Prostate gland (tissue), 2 donors: ENCODE results near the gene FAM174A. TPM values are rescaled to one million over a fixed set of nuclear protein-coding genes. Genes with fewer than 3 reads are reported as not detected.

ENCODE experiments used
- DNase-seq: peaks from one replicate; pipeline ENCODE4 v3.0.0-alpha.2; 2019; ENCODE audit warnings: low spot score
- H3K27ac ChIP-seq, 2 donors: fragments of 200-600 bp; sonication (generic); 2 replicates each; pipeline ENCODE4 v1.5.1; 2017 to 2019
- H3K27me3 ChIP-seq: fragments of 200-600 bp; sonication (generic); replicated peaks from 2 replicates; pipeline ENCODE4 v1.5.1; 2019; ENCODE audit not compliant: insufficient read depth
- H3K36me3 ChIP-seq, 2 donors: fragments of 200-600 bp; sonication (generic); 1 replicate in 1 of 2; 2 replicates in 1 of 2; pipeline versions ENCODE4 v1.5.1 to v1.8.1; 2017 to 2019
- H3K4me1 ChIP-seq: fragments of 200-600 bp; sonication (generic); replicated peaks from 2 replicates; pipeline ENCODE4 v1.5.1; 2019
- H3K4me3 ChIP-seq, 2 donors: fragments of 200-600 bp; sonication (generic); 2 replicates each; pipeline ENCODE4 v1.5.1; 2017 to 2019
- H3K9me3 ChIP-seq: fragments of 200-600 bp; sonication (generic); 2 replicates; pipeline ENCODE4 v1.5.1; 2017
- POLR2A ChIP-seq: fragments of 450-650 bp; IDR thresholded peaks from one replicate; pipeline ENCODE4 v1.6.1; 2016; ENCODE audit warnings: antibody characterized with exemption, mild to moderate bottlenecking
- POLR2AphosphoS5 ChIP-seq: sonication (generic); formaldehyde crosslinking; IDR thresholded peaks from one replicate; pipeline ENCODE4 v1.6.1; 2017; ENCODE audit warnings: antibody characterized with exemption
- WGBS: methylation state at CpG from one replicate; pipeline ENCODE4 v1.1.5; 2018; 5-methylcytosine and 5-hydroxymethylcytosine counted together
- intact Hi-C: fragments of 100-400 bp; cut with DNase I; formaldehyde crosslinking; loops from one replicate; pipeline ENCODE4 v1.14.2; 2022
- total RNA-seq, 2 donors: library from RNA; depleted of rRNA; stranded (reverse); fragments of >200 nt; gene quantifications; one replicate each; pipeline ENCODE4 v1.1.0, GENCODE V29; 2016
- TF ChIP-seq, protein P1 (sequence below), 4 experiments: fragments of 200-600 bp in 2 of 4; fragments of 450-650 bp in 2 of 4; sonication (generic) in 2 of 4; IDR thresholded peaks; 1 replicate in 3 of 4; 2 replicates in 1 of 4; pipeline ENCODE4 v1.5.1; 2016 to 2019; ENCODE audit warnings: antibody characterized with exemption in 4 of 4, mild to moderate bottlenecking in 2 of 4, moderate library complexity in 2 of 4

Gene FAM174A
- total RNA-seq = 10 to 100 TPM; 41.6 to 74.5 TPM

DNA sequence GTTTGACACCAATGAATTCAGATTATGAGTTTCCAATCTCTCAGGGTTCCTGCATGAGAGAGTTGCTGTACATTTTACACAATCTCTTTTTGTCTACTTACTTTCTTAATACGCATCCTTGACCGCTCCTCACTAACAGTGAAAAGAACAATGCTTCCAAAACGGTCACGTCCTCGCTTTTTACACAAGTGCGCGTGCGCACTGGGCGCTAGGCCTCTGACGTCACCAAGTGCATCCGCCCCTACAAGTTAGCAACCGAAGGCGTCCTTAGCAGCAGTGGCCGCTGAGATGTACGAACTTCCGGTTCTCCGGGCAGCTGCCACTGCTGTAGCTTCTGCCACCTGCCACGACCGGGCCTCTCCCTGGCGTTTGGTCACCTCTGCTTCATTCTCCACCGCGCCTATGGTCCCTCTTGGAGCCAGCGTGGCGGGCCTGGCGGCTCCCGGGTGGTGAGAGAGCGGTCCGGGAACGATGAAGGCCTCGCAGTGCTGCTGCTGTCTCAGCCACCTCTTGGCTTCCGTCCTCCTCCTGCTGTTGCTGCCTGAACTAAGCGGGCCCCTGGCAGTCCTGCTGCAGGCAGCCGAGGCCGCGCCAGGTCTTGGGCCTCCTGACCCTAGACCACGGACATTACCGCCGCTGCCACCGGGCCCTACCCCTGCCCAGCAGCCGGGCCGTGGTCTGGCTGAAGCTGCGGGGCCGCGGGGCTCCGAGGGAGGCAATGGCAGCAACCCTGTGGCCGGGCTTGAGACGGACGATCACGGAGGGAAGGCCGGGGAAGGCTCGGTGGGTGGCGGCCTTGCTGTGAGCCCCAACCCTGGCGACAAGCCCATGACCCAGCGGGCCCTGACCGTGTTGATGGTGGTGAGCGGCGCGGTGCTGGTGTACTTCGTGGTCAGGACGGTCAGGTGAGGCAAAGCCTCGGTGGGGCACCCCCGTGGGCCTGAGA lies at the start of gene FAM174A:
FAM174A (plus strand) TSS at position 315 of the 946 bp plus-strand sequence; CDS start at position 472, 157 bp downstream.
- DNase-seq = peak; percentile 94
- Histone ChIP-seq H3K27me3 (no peaks in the 10 kb centered on the region), H3K4me3 (peak within 1 kb of the TSS; percentile 49 to 70), H3K36me3 (no peaks in the 10 kb centered on the region), H3K27ac (peak within 1 kb of the TSS; percentile 68 to 79), H3K9me3 (no peaks in the 10 kb centered on the region), H3K4me1 (no peaks in the 10 kb centered on the region)
- intact Hi-C loops = no loop called here
- TF ChIP-seq POLR2A (peak; percentile 63), POLR2AphosphoS5 (peak; percentile 96)
- TF ChIP-seq, protein P1, sequence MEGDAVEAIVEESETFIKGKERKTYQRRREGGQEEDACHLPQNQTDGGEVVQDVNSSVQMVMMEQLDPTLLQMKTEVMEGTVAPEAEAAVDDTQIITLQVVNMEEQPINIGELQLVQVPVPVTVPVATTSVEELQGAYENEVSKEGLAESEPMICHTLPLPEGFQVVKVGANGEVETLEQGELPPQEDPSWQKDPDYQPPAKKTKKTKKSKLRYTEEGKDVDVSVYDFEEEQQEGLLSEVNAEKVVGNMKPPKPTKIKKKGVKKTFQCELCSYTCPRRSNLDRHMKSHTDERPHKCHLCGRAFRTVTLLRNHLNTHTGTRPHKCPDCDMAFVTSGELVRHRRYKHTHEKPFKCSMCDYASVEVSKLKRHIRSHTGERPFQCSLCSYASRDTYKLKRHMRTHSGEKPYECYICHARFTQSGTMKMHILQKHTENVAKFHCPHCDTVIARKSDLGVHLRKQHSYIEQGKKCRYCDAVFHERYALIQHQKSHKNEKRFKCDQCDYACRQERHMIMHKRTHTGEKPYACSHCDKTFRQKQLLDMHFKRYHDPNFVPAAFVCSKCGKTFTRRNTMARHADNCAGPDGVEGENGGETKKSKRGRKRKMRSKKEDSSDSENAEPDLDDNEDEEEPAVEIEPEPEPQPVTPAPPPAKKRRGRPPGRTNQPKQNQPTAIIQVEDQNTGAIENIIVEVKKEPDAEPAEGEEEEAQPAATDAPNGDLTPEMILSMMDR (IDR thresholded peaks at IDR 0.05) = no peak
- 1% methylated on average over 60 of the region's 62 CpGs for WGBS

- intact Hi-C loops = no loop called here
- no peaks in the 10 kb centered on the region for H3K27me3 ChIP-seq
- H3K4me3 ChIP-seq = no peak overlapping the region
- 83% methylated on average over 1 of the region's 1 CpG for WGBS
- no peak overlapping the region for H3K27ac ChIP-seq
- TF ChIP-seq POLR2A (no peak), POLR2AphosphoS5 (no peak)
- TF ChIP-seq, protein P1 (IDR thresholded peaks at IDR 0.05) = no peak
- no peaks in the 10 kb centered on the region for H3K4me1 ChIP-seq
- H3K36me3 ChIP-seq = no peaks in the 10 kb centered on the region
- H3K9me3 ChIP-seq = no peaks in the 10 kb centered on the region
- no peak for DNase-seq
These were observed 41.2 kb upstream of the FAM174A start for GRCh38 chr5:100493996-100494395.

DNA sequence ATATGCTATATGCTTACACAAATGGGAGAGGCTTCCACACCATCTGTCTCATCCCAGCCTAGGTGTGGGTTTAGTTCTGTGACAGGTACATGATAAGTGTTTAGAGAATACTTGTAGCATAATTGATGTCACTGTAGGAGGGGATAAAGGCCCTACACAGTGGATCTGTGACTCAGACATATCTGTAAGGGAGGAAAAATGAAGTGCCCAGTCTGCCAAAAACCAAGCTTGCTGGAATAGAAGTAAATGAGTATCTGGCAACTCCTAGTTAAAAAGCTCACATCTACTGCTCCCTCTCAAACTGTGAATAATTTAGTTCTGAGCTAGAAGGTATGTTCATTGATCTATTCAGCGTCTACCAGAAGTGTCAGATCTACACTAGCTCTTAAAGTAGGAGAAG lies 38.9 kb upstream of the FAM174A start:
- intact Hi-C loops = no loop called here
- WGBS = 54% methylated on average over 1 of the region's 1 CpG
- Histone ChIP-seq H3K4me3 (no peak overlapping the region), H3K36me3 (no peaks in the 10 kb centered on the region), H3K27me3 (no peaks in the 10 kb centered on the region), H3K27ac (no peak overlapping the region), H3K4me1 (no peaks in the 10 kb centered on the region), H3K9me3 (no peaks in the 10 kb centered on the region)
- TF ChIP-seq, protein P1 (IDR thresholded peaks at IDR 0.05) = no peak
- TF ChIP-seq POLR2AphosphoS5 = no peak
- TF ChIP-seq POLR2A = no peak
- DNase-seq = no peak

DNA sequence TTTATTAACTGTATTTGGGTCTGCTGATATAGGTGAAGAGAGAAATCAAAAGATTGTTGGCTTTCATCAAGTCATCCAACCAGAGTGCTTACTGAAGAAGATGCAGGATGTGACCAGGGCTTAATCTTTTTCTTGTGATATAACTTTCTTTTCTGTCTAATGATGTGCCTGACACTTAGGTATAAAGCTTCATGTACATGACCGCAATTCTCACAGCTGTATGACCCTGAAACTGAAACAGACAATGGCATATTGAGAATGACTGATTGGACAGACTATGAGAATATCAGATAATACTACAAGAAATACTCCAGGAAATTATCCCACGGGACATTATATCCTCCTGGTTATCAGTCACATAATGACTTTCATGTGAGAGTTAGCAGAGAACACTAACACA lies 32.5 kb upstream of the FAM174A start:
- H3K36me3 ChIP-seq = no peaks in the 10 kb centered on the region
- no peaks in the 10 kb centered on the region for H3K4me1 ChIP-seq
- WGBS = 95% methylated on average over 2 of the region's 2 CpGs
- intact Hi-C loops = no loop called here
- H3K4me3 ChIP-seq = no peak overlapping the region
- H3K27ac ChIP-seq = no peak overlapping the region
- no peak for DNase-seq
- TF ChIP-seq POLR2AphosphoS5 = no peak
- no peak for TF ChIP-seq POLR2A
- TF ChIP-seq, protein P1 (IDR thresholded peaks at IDR 0.05) = no peak
- no peaks in the 10 kb centered on the region for H3K27me3 ChIP-seq
- no peaks in the 10 kb centered on the region for H3K9me3 ChIP-seq
